22Rv1 (cell line): Measurements from ENCODE around the gene PAQR8.

Experiments
- ZFX ChIP-seq: fragments of 450-650 bp; IDR thresholded peaks from 2 replicates; pipeline ENCODE4 v1.6.1; 2017; ENCODE audit warnings: antibody characterized with exemption, borderline replicate concordance
- TF ChIP-seq, protein P1 (sequence below): fragments of 450-650 bp; IDR thresholded peaks from 2 replicates; pipeline ENCODE4 v1.5.1; 2017; ENCODE audit warnings: mild to moderate bottlenecking

DNA sequence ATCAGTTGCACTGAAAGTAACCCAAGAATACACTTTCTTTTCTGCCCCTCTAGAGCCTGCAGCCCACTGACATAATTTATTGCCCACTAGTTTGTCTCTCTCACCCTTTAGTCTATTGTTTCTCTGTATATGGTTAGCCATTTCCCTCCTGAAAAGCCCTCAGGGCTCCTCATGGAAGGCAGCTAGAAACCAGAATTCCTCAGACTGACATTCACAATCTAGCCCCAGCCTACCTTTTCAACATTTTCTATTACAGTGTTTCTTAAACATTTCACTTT, 21.4 kb upstream of the PAQR8 start:
- TF ChIP-seq, protein P1, sequence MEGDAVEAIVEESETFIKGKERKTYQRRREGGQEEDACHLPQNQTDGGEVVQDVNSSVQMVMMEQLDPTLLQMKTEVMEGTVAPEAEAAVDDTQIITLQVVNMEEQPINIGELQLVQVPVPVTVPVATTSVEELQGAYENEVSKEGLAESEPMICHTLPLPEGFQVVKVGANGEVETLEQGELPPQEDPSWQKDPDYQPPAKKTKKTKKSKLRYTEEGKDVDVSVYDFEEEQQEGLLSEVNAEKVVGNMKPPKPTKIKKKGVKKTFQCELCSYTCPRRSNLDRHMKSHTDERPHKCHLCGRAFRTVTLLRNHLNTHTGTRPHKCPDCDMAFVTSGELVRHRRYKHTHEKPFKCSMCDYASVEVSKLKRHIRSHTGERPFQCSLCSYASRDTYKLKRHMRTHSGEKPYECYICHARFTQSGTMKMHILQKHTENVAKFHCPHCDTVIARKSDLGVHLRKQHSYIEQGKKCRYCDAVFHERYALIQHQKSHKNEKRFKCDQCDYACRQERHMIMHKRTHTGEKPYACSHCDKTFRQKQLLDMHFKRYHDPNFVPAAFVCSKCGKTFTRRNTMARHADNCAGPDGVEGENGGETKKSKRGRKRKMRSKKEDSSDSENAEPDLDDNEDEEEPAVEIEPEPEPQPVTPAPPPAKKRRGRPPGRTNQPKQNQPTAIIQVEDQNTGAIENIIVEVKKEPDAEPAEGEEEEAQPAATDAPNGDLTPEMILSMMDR = no peak
- no peak for TF ChIP-seq ZFX
